Amygdala (tissue), 56 donors: ENCODE results near the gene ARHGEF28.

Experiments
- DNase-seq, 56 donors: peaks; one replicate each; lab custom pipeline; 2025; lab: John Stamatoyannopoulos, UW

The ARHGEF28 gene

GRCh38 chr5:73971326-73971725 lies 345.3 kb downstream of the ARHGEF28 start:
- DNase-seq: no peak

GRCh38 chr5:73973135-73973534 lies 347.1 kb downstream of the ARHGEF28 start:
- DNase-seq: no peak

- no peak for DNase-seq
Observed at GRCh38 chr5:73974871-73975360, 348.9 kb downstream of the ARHGEF28 start.

GRCh38 chr5:73975845-73976244 lies 349.8 kb downstream of the ARHGEF28 start:
- DNase-seq: no peak

GRCh38 chr5:73977146-73977545 lies 351.1 kb downstream of the ARHGEF28 start:
- no peak for DNase-seq

GRCh38 chr5:73979321-73979720 lies 353.3 kb downstream of the ARHGEF28 start:
- no peak for DNase-seq

- DNase-seq: no peak
Observed at GRCh38 chr5:73981704-73982103, 355.7 kb downstream of the ARHGEF28 start.

GRCh38 chr5:73983644-73984043 lies 357.6 kb downstream of the ARHGEF28 start:
- DNase-seq: no peak

GRCh38 chr5:73985145-73985544 lies 359.1 kb downstream of the ARHGEF28 start:
- no peak for DNase-seq

- DNase-seq: no peak
Observed at GRCh38 chr5:73986729-73987128, 360.7 kb downstream of the ARHGEF28 start.

GRCh38 chr5:73987915-73988314 lies 361.9 kb downstream of the ARHGEF28 start:
- DNase-seq: no peak

- DNase-seq: no peak
Observed at GRCh38 chr5:73989956-73990355, 364.0 kb downstream of the ARHGEF28 start.
